ENCODE data around the gene MRPL34. TPM values are rescaled to one million over a fixed set of nuclear protein-coding genes. Genes with fewer than 3 reads are reported as not detected.

MRPL34 gene
- total RNA-seq, 4 donors from 2014 or later, result 95.8 to 311 (median 149) TPM

- TF ChIP-seq CTCF (IDR thresholded peaks at IDR 0.05) (no peak), POLR2A (IDR thresholded peaks at IDR 0.05) (no peak)
- intact Hi-C loops (cut with DNase I), result no loop called here
- 89 to 93% methylated on average over 39 to 43 of the region's 45 CpGs for WGBS, 2 donors
- no peak for DNase-seq
- no peak overlapping the region for H3K27ac ChIP-seq
- H3K4me3 ChIP-seq (replicated peaks in 1 of 3), result no peak overlapping the region
- no peaks in the 10 kb centered on the region for H3K36me3 ChIP-seq
- H3K9me3 ChIP-seq, result no peaks in the 10 kb centered on the region
- H3K27me3 ChIP-seq, result no peaks in the 10 kb centered on the region
- H3K4me1 ChIP-seq, result peaks cover 0 to 22% of the 10 kb centered on the region in 2 donors
Measured at GRCh38 chr19:17351815-17352435, 46.3 kb downstream of the MRPL34 start.

GRCh38 chr19:17352608-17353280 is 47.1 kb downstream of the MRPL34 start:
- no peak for DNase-seq
- TF ChIP-seq POLR2A (IDR thresholded peaks at IDR 0.05), result no peak
- no peak for TF ChIP-seq CTCF (IDR thresholded peaks at IDR 0.05)
- no peak overlapping the region for H3K27ac ChIP-seq
- no peak overlapping the region for H3K4me3 ChIP-seq (replicated peaks in 1 of 3)
- whole genome bisulfite sequencing, 2 donors, result 38 to 50% methylated on average over 13 to 14 of the region's 14 CpGs
- H3K4me1 ChIP-seq, result peaks cover 0 to 18% of the 10 kb centered on the region in 2 donors
- H3K9me3 ChIP-seq, result no peaks in the 10 kb centered on the region
- intact Hi-C loops (cut with DNase I), result no loop called here
- H3K27me3 ChIP-seq, result no peaks in the 10 kb centered on the region
- H3K36me3 ChIP-seq, result no peaks in the 10 kb centered on the region

- intact Hi-C loops (cut with DNase I), result no loop called here
- TF ChIP-seq CTCF (IDR thresholded peaks at IDR 0.05), result no peak
- TF ChIP-seq POLR2A (IDR thresholded peaks at IDR 0.05), result no peak
Measured at GRCh38 chr19:17353386-17353785, 47.7 kb downstream of the MRPL34 start.

More at GRCh38 chr19:17353386-17353785, 47.7 kb downstream of the MRPL34 start:
- Histone ChIP-seq H3K4me1 (peaks cover 0 to 15% of the 10 kb centered on the region in 2 donors), H3K27me3 (no peaks in the 10 kb centered on the region), H3K4me3 (replicated peaks in 1 of 3) (no peak overlapping the region), H3K27ac (no peak overlapping the region), H3K36me3 (no peaks in the 10 kb centered on the region), H3K9me3 (no peaks in the 10 kb centered on the region)
- WGBS, 2 donors, result 69 to 76% methylated on average over 8 of the region's 8 CpGs
- DNase-seq, result no peak

Other genes with a start within 250 kb of the MRPL34 start
- gene HAUS8, start 230.4 kb upstream of the MRPL34 start, total RNA-seq, result 1 to 10 TPM; 6.4 to 9.1 (median 6.8) TPM
- gene MYO9B, start 230.1 kb upstream of the MRPL34 start, total RNA-seq, result 10 to 100 TPM; 33.7 to 52.9 (median 44.6) TPM
- gene USE1, start 90.5 kb upstream of the MRPL34 start, total RNA-seq, result 10 to 100 TPM; 21.4 to 36.0 (median 27.4) TPM
- 10 to 100 TPM in 3 of 4 donors, 1 to 10 TPM in 1; 9.7 to 33.5 (median 21.8) TPM for gene OCEL1, start 79.6 kb upstream of the MRPL34 start, total RNA-seq
- 100 to 1,000 TPM in 2 of 4 donors, 10 to 100 TPM in 2; 66.0 to 117 (median 97.9) TPM for gene NR2F6, start 60.0 kb upstream of the MRPL34 start, total RNA-seq
- gene USHBP1, start 41.1 kb upstream of the MRPL34 start, total RNA-seq, result 10 to 100 TPM in 3 of 4 donors, 1 to 10 TPM in 1; 8.9 to 24.3 (median 11.1) TPM
- gene BABAM1, start 38.4 kb upstream of the MRPL34 start, total RNA-seq, result 10 to 100 TPM; 49.6 to 87.5 (median 71.1) TPM
- under 1 TPM; 0.11 to 0.40 (median 0.27) TPM for gene ANKLE1, start 24.0 kb upstream of the MRPL34 start, total RNA-seq
- gene ABHD8, start 2.4 kb upstream of the MRPL34 start, total RNA-seq, result 10 to 100 TPM; 14.4 to 31.2 (median 23.3) TPM
- gene DDA1, start 3.7 kb downstream of the MRPL34 start, total RNA-seq, result 10 to 100 TPM; 14.5 to 40.4 (median 20.1) TPM
- 10 to 100 TPM in 1 of 4 donors, 1 to 10 TPM in 3; 5.0 to 10.9 (median 5.9) TPM for gene ANO8, start 29.0 kb downstream of the MRPL34 start, total RNA-seq
- 10 to 100 TPM; 17.7 to 21.8 (median 19.6) TPM for gene GTPBP3, start 31.7 kb downstream of the MRPL34 start, total RNA-seq
- 100 to 1,000 TPM; 103 to 322 (median 174) TPM for gene PLVAP, start 71.5 kb downstream of the MRPL34 start, total RNA-seq
- gene CCDC194, start 88.3 kb downstream of the MRPL34 start, total RNA-seq, result not detected
- gene BST2, start 99.8 kb downstream of the MRPL34 start, total RNA-seq, result 10 to 100 TPM; 14.1 to 83.0 (median 24.7) TPM
- 100 to 1,000 TPM in 1 of 4 donors, 10 to 100 TPM in 3; 51.5 to 146 (median 68.3) TPM for gene MVB12A, start 114.2 kb downstream of the MRPL34 start, total RNA-seq
- gene TMEM221, start 142.8 kb downstream of the MRPL34 start, total RNA-seq, result under 1 TPM in 1 of 4 donors, not detected in 3; 0.56 TPM
- gene NXNL1, start 155.1 kb downstream of the MRPL34 start, total RNA-seq, result not detected
- 10 to 100 TPM; 25.3 to 40.7 (median 28.1) TPM for gene SLC27A1, start 164.7 kb downstream of the MRPL34 start, total RNA-seq
- 100 to 1,000 TPM in 2 of 4 donors, 10 to 100 TPM in 2; 71.5 to 138 (median 97.7) TPM for gene PGLS, start 205.8 kb downstream of the MRPL34 start, total RNA-seq
- 10 to 100 TPM; 19.3 to 35.9 (median 33.0) TPM for gene COLGALT1, start 249.8 kb downstream of the MRPL34 start, total RNA-seq